ENCODE data around the gene IER5L. TPM values are rescaled to one million over a fixed set of nuclear protein-coding genes. Genes with fewer than 3 reads are reported as not detected.

IER5L gene
- total RNA-seq, 6 experiments from 2014 or later, result 2.7 to 19.8 (median 7.8) TPM

DNA sequence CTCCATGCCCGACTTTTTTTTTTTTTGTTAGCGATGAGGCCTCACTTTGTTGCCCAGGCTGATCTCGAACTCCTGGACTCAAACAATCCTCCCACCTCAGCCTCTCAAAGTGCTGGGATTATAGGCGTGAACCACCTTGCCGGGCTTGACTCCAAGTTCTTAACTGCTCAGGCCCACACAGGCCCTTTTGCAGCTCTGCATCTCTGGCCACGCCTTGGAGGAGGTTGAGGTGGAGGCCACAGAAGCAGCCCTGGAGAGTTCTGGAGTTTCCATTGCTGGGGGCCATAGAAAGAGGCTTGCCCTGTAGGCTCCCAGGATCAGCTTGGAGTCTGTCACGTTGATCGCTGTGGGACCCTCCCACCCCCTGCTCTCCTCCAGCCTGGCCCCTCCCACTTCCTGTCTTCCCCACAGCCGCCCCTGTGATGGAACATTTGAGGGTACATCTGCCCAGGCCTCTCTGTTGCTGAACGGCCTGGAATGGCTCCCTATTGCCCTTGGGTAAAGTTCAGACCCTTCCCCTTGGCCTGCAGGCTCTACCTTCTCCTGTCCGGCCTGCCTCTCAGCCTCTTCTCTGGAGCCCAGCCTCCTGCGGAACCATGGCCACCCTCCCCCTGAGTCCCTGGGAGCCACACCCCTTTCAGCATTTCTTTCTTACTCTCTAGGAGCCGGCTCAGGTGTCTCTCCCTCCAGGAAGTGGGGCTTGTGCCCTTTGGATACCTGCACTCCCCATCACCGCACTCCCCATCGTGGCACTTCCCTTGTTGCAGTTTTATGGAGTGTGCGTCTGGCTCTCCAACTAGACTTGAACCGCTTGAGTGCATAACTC, 30.4 kb upstream of the IER5L start:
- Histone ChIP-seq H3K27me3 (no peaks in the 10 kb centered on the region), H3K36me3 (no peaks in the 10 kb centered on the region), H3K4me1 (no peaks in the 10 kb centered on the region), H3K4me3 (no peak overlapping the region), H3K27ac (no peak overlapping the region), H3K9me3 (no peaks in the 10 kb centered on the region)
- TF ChIP-seq, protein P1, sequence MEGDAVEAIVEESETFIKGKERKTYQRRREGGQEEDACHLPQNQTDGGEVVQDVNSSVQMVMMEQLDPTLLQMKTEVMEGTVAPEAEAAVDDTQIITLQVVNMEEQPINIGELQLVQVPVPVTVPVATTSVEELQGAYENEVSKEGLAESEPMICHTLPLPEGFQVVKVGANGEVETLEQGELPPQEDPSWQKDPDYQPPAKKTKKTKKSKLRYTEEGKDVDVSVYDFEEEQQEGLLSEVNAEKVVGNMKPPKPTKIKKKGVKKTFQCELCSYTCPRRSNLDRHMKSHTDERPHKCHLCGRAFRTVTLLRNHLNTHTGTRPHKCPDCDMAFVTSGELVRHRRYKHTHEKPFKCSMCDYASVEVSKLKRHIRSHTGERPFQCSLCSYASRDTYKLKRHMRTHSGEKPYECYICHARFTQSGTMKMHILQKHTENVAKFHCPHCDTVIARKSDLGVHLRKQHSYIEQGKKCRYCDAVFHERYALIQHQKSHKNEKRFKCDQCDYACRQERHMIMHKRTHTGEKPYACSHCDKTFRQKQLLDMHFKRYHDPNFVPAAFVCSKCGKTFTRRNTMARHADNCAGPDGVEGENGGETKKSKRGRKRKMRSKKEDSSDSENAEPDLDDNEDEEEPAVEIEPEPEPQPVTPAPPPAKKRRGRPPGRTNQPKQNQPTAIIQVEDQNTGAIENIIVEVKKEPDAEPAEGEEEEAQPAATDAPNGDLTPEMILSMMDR (IDR thresholded peaks at IDR 0.05), result no peak
- no peak for TF ChIP-seq POLR2A (IDR thresholded peaks at IDR 0.05)
- ATAC-seq (peak in 1 of 4 donors; percentile 21), DNase-seq (no peak)
- WGBS (ENCODE audit: insufficient coverage, low coverage, low lambda C conversion rate, missing lambda C conversion rate), result 71% methylated on average over 14 of the region's 17 CpGs
- intact Hi-C loops (cut with DNase I), result no loop called here

DNA sequence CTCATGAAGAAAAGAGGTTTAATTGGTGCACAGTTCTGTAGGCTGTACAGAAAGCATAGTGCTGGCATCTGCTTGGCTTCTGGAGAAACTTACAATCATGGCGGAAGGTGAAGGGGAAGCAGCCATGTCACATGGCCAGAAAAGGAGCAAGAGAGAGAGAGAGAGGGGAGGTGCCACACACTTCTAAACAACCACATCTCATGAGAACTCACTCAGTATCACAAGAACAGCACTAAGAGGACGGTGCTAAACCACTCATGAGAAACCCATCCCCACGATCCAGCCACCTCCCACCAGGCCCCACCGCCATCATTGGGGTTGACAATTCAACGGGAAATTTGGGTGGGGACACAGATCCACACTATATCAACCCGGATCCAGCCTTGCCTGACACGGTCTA, 28.8 kb upstream of the IER5L start:
- WGBS (ENCODE audit: insufficient coverage, low coverage, low lambda C conversion rate, missing lambda C conversion rate), result 72% methylated on average over 5 of the region's 7 CpGs
- no peak for ATAC-seq
- no peak overlapping the region for H3K27ac ChIP-seq

DNA sequence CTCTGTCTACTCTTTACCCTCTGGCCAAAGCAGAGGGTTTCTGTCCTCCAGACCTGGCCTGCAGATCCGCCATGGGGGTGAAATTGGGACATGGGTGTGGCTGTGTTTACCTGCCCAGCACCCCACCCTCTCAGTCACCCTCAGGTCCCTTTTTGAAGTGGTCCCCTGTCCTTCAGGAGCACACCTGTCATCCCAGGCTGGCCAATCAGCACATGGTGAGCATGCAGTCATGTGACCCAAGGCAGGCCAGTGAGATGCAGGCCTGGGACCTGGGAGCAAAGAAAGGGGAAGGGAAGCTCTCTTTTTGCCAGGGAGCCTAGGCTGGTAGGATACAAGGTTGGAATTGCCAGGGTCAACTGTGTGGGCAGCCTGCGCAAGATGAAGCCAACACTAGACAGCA, 28.3 kb upstream of the IER5L start:
- Histone ChIP-seq H3K9me3 (no peaks in the 10 kb centered on the region), H3K27ac (no peak overlapping the region), H3K27me3 (no peaks in the 10 kb centered on the region), H3K4me1 (no peaks in the 10 kb centered on the region), H3K36me3 (no peaks in the 10 kb centered on the region), H3K4me3 (no peak overlapping the region)
- intact Hi-C loops (cut with DNase I), result no loop called here
- WGBS (ENCODE audit: insufficient coverage, low coverage, low lambda C conversion rate, missing lambda C conversion rate), result 50% methylated on average over 2 of the region's 2 CpGs
- ATAC-seq, result no peak
- DNase-seq, result no peak
- TF ChIP-seq, protein P1 (IDR thresholded peaks at IDR 0.05), result no peak
- no peak for TF ChIP-seq POLR2A (IDR thresholded peaks at IDR 0.05)

More for the DNA sequence above, 28.8 kb upstream of the IER5L start:
- Histone ChIP-seq H3K36me3 (no peaks in the 10 kb centered on the region), H3K27me3 (no peaks in the 10 kb centered on the region), H3K4me1 (no peaks in the 10 kb centered on the region), H3K9me3 (no peaks in the 10 kb centered on the region), H3K4me3 (no peak overlapping the region)
- intact Hi-C loops (cut with DNase I), result no loop called here
- TF ChIP-seq, protein P1 (IDR thresholded peaks at IDR 0.05), result no peak
- no peak for TF ChIP-seq POLR2A (IDR thresholded peaks at IDR 0.05)
- no peak for DNase-seq

DNA sequence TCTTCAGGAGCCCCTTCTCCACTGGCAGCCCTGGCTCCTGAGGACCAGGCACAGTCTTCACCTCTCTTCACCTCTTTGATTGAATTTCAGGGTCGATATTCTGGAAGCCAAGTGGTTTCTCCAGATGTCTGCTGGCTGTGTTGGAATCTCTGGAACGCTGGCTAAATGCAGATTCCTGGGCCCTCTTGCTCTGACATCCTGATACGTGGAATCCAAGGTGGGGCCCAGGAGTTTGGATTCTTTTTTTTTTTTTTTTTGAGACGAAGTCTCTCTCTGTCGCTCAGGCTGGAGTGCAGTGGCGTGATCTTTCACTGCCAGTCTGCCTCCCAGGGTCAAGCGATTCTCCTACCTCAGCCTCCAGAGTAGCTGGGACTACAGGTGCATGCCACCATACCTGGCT, 26.8 kb upstream of the IER5L start:
- TF ChIP-seq, protein P1 (IDR thresholded peaks at IDR 0.05), result no peak
- TF ChIP-seq POLR2A (IDR thresholded peaks at IDR 0.05), result no peak

More for the DNA sequence above, 26.8 kb upstream of the IER5L start:
- ATAC-seq, result no peak
- intact Hi-C loops (cut with DNase I), result no loop called here
- Histone ChIP-seq H3K4me3 (no peak overlapping the region), H3K4me1 (no peaks in the 10 kb centered on the region), H3K36me3 (no peaks in the 10 kb centered on the region), H3K27me3 (no peaks in the 10 kb centered on the region), H3K9me3 (no peaks in the 10 kb centered on the region), H3K27ac (no peak overlapping the region)
- WGBS (ENCODE audit: insufficient coverage, low coverage, low lambda C conversion rate, missing lambda C conversion rate), result 86% methylated on average over 5 of the region's 7 CpGs
- no peak for DNase-seq
